D721Med (cell line): ENCODE measurements around the gene CST9.

Source experiments
- DNase-seq: peaks from one replicate; pipeline ENCODE4 v3.0.0; 2011; ENCODE audit warnings: low spot score; ENCODE audit not compliant: insufficient read length
- FAIRE-seq: peaks from 2 replicates; lab custom pipeline; 2011; peaks lifted over from hg19 to GRCh38; lab: Jason Lieb, UNC
- CTCF ChIP-seq: IDR thresholded peaks from 2 replicates; pipeline ENCODE4 v1.5.1; 2012; ENCODE audit warnings: mild to moderate bottlenecking, control low read depth; ENCODE audit not compliant: insufficient read depth; ENCODE audit errors: missing control alignments

Gene CST9

GRCh38 chr20:23605867-23606651 is at the start of gene CST9:
CST9 (minus strand) TSS chr20:23605917; CDS start chr20:23605864, 53 bp downstream.
- FAIRE-seq, result no peak
- TF ChIP-seq CTCF, result no peak
- DNase-seq, result no peak

- TF ChIP-seq CTCF, result no peak
- DNase-seq (no peak), FAIRE-seq (no peak)
Observed at GRCh38 chr20:23654717-23655116, 49.0 kb upstream of the CST9 start.

GRCh38 chr20:23654000-23654399 is 48.3 kb upstream of the CST9 start:
- no peak for TF ChIP-seq CTCF
- DNase-seq (no peak), FAIRE-seq (no peak)

- DNase-seq (no peak), FAIRE-seq (no peak)
- no peak for TF ChIP-seq CTCF
Observed at GRCh38 chr20:23653400-23653938, 47.8 kb upstream of the CST9 start.

GRCh38 chr20:23652926-23653325 is 47.2 kb upstream of the CST9 start:
- no peak for DNase-seq
- FAIRE-seq, result no peak
- no peak for TF ChIP-seq CTCF

GRCh38 chr20:23652371-23652770 is 46.7 kb upstream of the CST9 start:
- DNase-seq, result no peak
- FAIRE-seq, result no peak
- TF ChIP-seq CTCF, result no peak

- no peak for FAIRE-seq
- no peak for TF ChIP-seq CTCF
- DNase-seq, result no peak
Observed at GRCh38 chr20:23651117-23651516, 45.4 kb upstream of the CST9 start.
